Measurements from ENCODE around the gene SLC12A1.

Gene SLC12A1

DNA sequence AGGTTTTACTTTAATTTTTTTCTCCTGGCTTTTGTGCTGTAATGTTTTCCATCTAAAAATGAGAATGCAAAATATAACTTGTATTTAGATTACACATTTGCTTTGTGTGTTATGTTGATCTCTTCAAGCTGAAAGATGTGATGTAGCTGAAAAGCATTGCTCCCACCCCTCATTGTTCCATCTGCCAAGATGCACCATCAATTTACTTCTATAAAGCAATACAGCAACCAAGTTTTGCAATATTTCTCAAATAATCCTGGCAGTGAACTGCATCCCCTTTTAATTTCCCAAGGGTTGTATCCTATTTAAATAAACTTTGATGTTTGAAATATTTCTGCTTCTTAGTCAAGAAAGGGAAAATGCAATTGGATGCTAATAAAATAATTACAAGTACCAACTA is 72.6 kb downstream of the SLC12A1 start:
- Histone ChIP-seq H2AFZ (ENCODE audit: low read depth, low read length) (no peak overlapping the region), H3K9ac (ENCODE audit: low read depth, low read length) (no peak overlapping the region), H3K36me3 (ENCODE audit: insufficient read depth, low read length) (no peaks in the 10 kb centered on the region), H3K27me3 (ENCODE audit: insufficient read depth, low read length, poor library complexity) (peaks cover 5% of the 10 kb centered on the region), H3K4me1 (ENCODE audit: insufficient read depth, low read length) (no peaks in the 10 kb centered on the region), H3K9me3 (ENCODE audit: insufficient read depth, low read length, severe bottlenecking) (no peaks in the 10 kb centered on the region), H3K4me2 (ENCODE audit: insufficient read depth, low read length) (no peak overlapping the region), H3K27ac (ENCODE audit: low read length) (no peak overlapping the region), H3K4me3 (ENCODE audit: low read depth in 1 of 2, low read length in 2 of 2) (no peak overlapping the region), H4K20me1 (ENCODE audit: insufficient read depth, low read length) (no peaks in the 10 kb centered on the region), H3K79me2 (ENCODE audit: insufficient read depth, low read length) (no peaks in the 10 kb centered on the region)
- ATAC-seq (ENCODE audit: insufficient read depth, low read depth), result no peak
- no peak for TF ChIP-seq EZH2 (IDR thresholded peaks at IDR 0.05; ENCODE audit: borderline replicate concordance, low read depth, low read length, severe bottlenecking)
- TF ChIP-seq, protein P1, sequence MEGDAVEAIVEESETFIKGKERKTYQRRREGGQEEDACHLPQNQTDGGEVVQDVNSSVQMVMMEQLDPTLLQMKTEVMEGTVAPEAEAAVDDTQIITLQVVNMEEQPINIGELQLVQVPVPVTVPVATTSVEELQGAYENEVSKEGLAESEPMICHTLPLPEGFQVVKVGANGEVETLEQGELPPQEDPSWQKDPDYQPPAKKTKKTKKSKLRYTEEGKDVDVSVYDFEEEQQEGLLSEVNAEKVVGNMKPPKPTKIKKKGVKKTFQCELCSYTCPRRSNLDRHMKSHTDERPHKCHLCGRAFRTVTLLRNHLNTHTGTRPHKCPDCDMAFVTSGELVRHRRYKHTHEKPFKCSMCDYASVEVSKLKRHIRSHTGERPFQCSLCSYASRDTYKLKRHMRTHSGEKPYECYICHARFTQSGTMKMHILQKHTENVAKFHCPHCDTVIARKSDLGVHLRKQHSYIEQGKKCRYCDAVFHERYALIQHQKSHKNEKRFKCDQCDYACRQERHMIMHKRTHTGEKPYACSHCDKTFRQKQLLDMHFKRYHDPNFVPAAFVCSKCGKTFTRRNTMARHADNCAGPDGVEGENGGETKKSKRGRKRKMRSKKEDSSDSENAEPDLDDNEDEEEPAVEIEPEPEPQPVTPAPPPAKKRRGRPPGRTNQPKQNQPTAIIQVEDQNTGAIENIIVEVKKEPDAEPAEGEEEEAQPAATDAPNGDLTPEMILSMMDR (IDR thresholded peaks at IDR 0.05; ENCODE audit: borderline replicate concordance, extremely low read depth, low read length, poor library complexity, severe bottlenecking), result no peak
- no peak for DNase-seq

DNA sequence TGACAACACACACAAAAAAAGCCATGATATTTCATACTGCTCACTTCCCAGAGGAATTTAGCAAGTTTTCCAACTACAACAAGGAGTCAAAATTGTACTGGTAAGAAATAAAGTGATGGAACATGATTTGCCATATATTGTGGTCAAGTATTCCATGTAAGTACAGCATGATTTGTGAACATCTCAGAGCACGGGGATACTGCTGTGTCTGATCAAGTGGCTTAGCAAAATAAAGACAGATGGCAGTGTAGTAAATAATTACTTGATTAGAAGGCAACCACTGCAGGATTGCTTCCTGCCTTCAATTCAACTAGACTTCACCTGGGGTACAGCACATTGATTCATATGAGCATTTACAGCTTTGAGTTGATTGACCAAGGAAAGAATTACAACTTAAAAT is 73.5 kb downstream of the SLC12A1 start:
- no peaks in the 10 kb centered on the region for H3K79me2 ChIP-seq (ENCODE audit: insufficient read depth, low read length)
- no peak overlapping the region for H3K9ac ChIP-seq (ENCODE audit: low read depth, low read length)
- H3K4me1 ChIP-seq (ENCODE audit: insufficient read depth, low read length), result no peaks in the 10 kb centered on the region
- H3K27me3 ChIP-seq (ENCODE audit: insufficient read depth, low read length, poor library complexity), result peaks cover 5% of the 10 kb centered on the region
- H4K20me1 ChIP-seq (ENCODE audit: insufficient read depth, low read length), result no peaks in the 10 kb centered on the region
- no peak overlapping the region for H3K27ac ChIP-seq (ENCODE audit: low read length)
- no peak overlapping the region for H3K4me2 ChIP-seq (ENCODE audit: insufficient read depth, low read length)
- H3K36me3 ChIP-seq (ENCODE audit: insufficient read depth, low read length), result no peaks in the 10 kb centered on the region
- no peak for ATAC-seq (ENCODE audit: insufficient read depth, low read depth)
- no peaks in the 10 kb centered on the region for H3K9me3 ChIP-seq (ENCODE audit: insufficient read depth, low read length, severe bottlenecking)
- no peak for TF ChIP-seq EZH2 (IDR thresholded peaks at IDR 0.05; ENCODE audit: borderline replicate concordance, low read depth, low read length, severe bottlenecking)
- TF ChIP-seq, protein P1 (IDR thresholded peaks at IDR 0.05; ENCODE audit: borderline replicate concordance, extremely low read depth, low read length, poor library complexity, severe bottlenecking), result no peak
- no peak overlapping the region for H3K4me3 ChIP-seq (ENCODE audit: low read depth in 1 of 2, low read length in 2 of 2)
- no peak for DNase-seq
- H2AFZ ChIP-seq (ENCODE audit: low read depth, low read length), result no peak overlapping the region

DNA sequence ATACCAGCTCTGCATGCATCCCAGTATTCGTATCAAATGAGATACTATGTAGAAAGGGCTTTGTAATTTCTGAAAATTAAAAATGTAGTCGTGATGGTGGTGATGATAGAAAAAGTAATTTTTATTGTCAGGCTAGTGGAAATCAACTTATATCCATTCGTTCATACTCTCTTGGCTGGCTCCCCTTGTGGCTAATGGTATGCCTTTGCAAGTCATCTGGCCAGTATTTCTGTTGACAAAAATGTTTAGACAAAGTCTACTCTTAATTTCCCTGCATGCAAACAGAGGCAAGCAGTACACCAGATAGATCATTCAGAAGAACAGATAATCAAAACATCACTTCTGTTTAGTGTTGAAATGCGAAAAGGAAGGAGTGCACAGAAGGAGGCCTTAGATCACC is 75.6 kb downstream of the SLC12A1 start:
- Histone ChIP-seq H3K36me3 (ENCODE audit: insufficient read depth, low read length) (no peaks in the 10 kb centered on the region), H2AFZ (ENCODE audit: low read depth, low read length) (no peak overlapping the region), H3K4me2 (ENCODE audit: insufficient read depth, low read length) (no peak overlapping the region), H3K9me3 (ENCODE audit: insufficient read depth, low read length, severe bottlenecking) (no peaks in the 10 kb centered on the region), H3K4me1 (ENCODE audit: insufficient read depth, low read length) (no peaks in the 10 kb centered on the region), H3K79me2 (ENCODE audit: insufficient read depth, low read length) (no peaks in the 10 kb centered on the region), H3K9ac (ENCODE audit: low read depth, low read length) (no peak overlapping the region), H3K4me3 (ENCODE audit: low read depth in 1 of 2, low read length in 2 of 2) (no peak overlapping the region), H3K27ac (ENCODE audit: low read length) (no peak overlapping the region), H4K20me1 (ENCODE audit: insufficient read depth, low read length) (no peaks in the 10 kb centered on the region), H3K27me3 (ENCODE audit: insufficient read depth, low read length, poor library complexity) (peaks cover 10% of the 10 kb centered on the region)
- no peak for TF ChIP-seq EZH2 (IDR thresholded peaks at IDR 0.05; ENCODE audit: borderline replicate concordance, low read depth, low read length, severe bottlenecking)
- TF ChIP-seq, protein P1 (IDR thresholded peaks at IDR 0.05; ENCODE audit: borderline replicate concordance, extremely low read depth, low read length, poor library complexity, severe bottlenecking), result no peak
- ATAC-seq (ENCODE audit: insufficient read depth, low read depth), result no peak
- no peak for DNase-seq

DNA sequence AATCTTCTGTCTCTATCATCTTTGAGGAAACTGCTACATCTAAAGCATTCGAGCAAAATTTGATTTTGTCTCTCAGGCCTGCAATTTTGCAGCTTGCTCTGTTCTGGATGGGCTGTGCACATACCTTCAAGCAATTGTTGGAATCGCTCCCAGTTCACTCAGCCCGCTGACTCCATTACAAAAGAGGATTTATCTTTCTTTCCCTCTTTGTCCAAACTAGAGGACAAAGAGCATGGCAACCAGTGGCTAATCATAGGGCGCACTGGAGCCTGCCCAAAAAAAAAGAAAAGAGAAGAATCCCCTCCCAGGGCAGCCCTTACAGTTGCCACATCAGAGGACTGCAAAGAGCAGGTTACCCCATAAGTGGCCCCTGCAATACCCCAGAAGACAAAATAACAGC is 76.1 kb downstream of the SLC12A1 start:
- no peak overlapping the region for H3K27ac ChIP-seq (ENCODE audit: low read length)
- no peak for ATAC-seq (ENCODE audit: insufficient read depth, low read depth)
- no peak for DNase-seq

More for the DNA sequence above, 76.1 kb downstream of the SLC12A1 start:
- no peaks in the 10 kb centered on the region for H3K36me3 ChIP-seq (ENCODE audit: insufficient read depth, low read length)
- no peak overlapping the region for H3K9ac ChIP-seq (ENCODE audit: low read depth, low read length)
- H3K79me2 ChIP-seq (ENCODE audit: insufficient read depth, low read length), result no peaks in the 10 kb centered on the region
- TF ChIP-seq, protein P1 (IDR thresholded peaks at IDR 0.05; ENCODE audit: borderline replicate concordance, extremely low read depth, low read length, poor library complexity, severe bottlenecking), result no peak
- TF ChIP-seq EZH2 (IDR thresholded peaks at IDR 0.05; ENCODE audit: borderline replicate concordance, low read depth, low read length, severe bottlenecking), result no peak
- no peak overlapping the region for H2AFZ ChIP-seq (ENCODE audit: low read depth, low read length)
- no peak overlapping the region for H3K4me3 ChIP-seq (ENCODE audit: low read depth in 1 of 2, low read length in 2 of 2)
- no peaks in the 10 kb centered on the region for H4K20me1 ChIP-seq (ENCODE audit: insufficient read depth, low read length)
- no peaks in the 10 kb centered on the region for H3K9me3 ChIP-seq (ENCODE audit: insufficient read depth, low read length, severe bottlenecking)
- no peaks in the 10 kb centered on the region for H3K4me1 ChIP-seq (ENCODE audit: insufficient read depth, low read length)
- no peak overlapping the region for H3K4me2 ChIP-seq (ENCODE audit: insufficient read depth, low read length)
- H3K27me3 ChIP-seq (ENCODE audit: insufficient read depth, low read length, poor library complexity), result peaks cover 10% of the 10 kb centered on the region
